HFF-Myc (cell line): ENCODE results near the gene ZNF311.

Experiments
- DNase-seq: peaks from one replicate; pipeline ENCODE4 v3.0.0-alpha.2; 2011; ENCODE audit warnings: low read depth; ENCODE audit errors: extremely low read depth
- H3K4me3 ChIP-seq: replicated peaks from 2 replicates; pipeline ENCODE4 v1.5.1; 2011; ENCODE audit warnings: low read depth, mild to moderate bottlenecking, control low read depth, low read length
- CTCF ChIP-seq: IDR thresholded peaks from 2 replicates; pipeline ENCODE4 v1.5.1; 2012; ENCODE audit warnings: mild to moderate bottlenecking, low read depth, low read length, control low read depth; ENCODE audit errors: missing control alignments

ZNF311 gene

GRCh38 chr6:29021434-29021833, 16.3 kb upstream of the ZNF311 start:
- no peak for DNase-seq
- H3K4me3 ChIP-seq: no peak overlapping the region
- no peak for TF ChIP-seq CTCF

GRCh38 chr6:29019629-29020028, 14.5 kb upstream of the ZNF311 start:
- DNase-seq: no peak
- H3K4me3 ChIP-seq: no peak overlapping the region
- TF ChIP-seq CTCF: no peak

DNA sequence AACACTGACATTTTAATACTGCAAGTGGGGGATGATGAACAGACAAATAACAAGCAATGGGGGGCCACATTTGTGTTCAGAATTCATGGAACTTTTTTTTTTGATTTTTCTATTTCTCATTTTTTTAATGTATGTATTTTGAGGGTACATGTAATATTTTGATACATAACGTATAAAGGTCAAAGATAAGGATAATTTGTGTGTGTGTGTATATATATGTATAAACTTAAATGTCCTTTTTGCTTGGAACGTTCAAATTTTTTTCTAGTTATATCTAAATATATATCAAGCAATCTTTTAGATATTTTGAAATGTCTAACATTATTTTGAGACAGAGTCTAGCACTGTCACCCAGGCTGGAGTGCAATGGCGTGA, 12.3 kb upstream of the ZNF311 start:
- H3K4me3 ChIP-seq: no peak overlapping the region
- DNase-seq: no peak
- no peak for TF ChIP-seq CTCF

DNA sequence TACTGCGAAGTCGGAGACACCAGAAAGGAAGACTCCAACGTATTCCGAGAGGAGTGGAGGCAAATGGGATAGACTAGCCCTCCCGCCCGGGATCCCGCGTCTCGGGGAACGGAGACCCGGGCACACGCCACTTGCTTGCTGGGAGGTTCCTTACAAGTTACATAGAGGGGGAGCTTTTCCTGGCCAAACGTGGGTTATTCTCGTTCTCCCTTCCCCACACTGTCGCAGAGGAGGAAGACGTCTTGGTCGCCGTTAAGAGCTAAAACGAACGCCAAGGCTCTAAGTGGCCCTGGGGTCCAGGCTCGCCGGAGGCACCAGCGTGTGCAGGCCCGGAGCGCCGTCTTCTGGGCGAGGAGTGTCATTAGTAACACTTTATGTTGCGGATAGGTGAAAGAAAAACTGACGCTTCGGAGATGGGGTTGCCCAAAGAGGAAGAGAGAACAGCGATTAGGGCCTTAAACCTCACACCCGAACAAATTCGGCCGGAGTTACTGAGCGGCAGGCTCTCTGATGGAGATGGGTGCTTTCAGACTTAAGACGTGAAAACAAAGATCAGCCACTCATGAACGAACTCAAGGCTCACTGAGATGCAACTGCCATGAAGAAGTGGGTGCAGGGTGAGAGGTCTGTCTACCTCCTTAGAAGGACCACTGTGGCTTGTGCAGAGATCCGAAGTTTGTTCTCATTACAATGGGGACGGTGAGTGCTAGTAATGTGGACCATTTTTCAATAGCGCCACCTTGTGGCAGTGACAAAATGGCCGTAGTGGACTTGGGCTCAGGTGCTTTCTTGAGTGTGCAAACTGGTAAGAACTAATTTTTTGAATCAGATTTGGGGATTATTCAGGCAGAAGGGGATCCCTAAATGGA, 11.7 kb upstream of the ZNF311 start:
- peak; percentile 88 for TF ChIP-seq CTCF
- peak; percentile 50 for DNase-seq
- peak overlapping the region; percentile 52 for H3K4me3 ChIP-seq

GRCh38 chr6:29014729-29015608, 9.9 kb upstream of the ZNF311 start:
- H3K4me3 ChIP-seq: peak overlapping the region; percentile 23
- TF ChIP-seq CTCF: peak; percentile 5
- DNase-seq: no peak

- DNase-seq: no peak
- peak overlapping the region; percentile 40 for H3K4me3 ChIP-seq
- no peak for TF ChIP-seq CTCF
Observed at GRCh38 chr6:29011276-29011734, 6.2 kb upstream of the ZNF311 start.
